IPS-20b (cell line): ENCODE results near the gene UQCRH.

ENCODE experiments used
- H3K27ac ChIP-seq: one replicate; pipeline ENCODE4 v1.5.1; 2013; ENCODE audit warnings: low read length
- H3K27me3 ChIP-seq: 2 replicates; pipeline ENCODE4 v1.6.1; 2013; ENCODE audit warnings: mild to moderate bottlenecking, low read length, inconsistent platforms; ENCODE audit not compliant: insufficient read depth
- H3K36me3 ChIP-seq: 2 replicates; pipeline ENCODE4 v1.6.1; 2013; ENCODE audit warnings: low read depth, mild to moderate bottlenecking, inconsistent platforms, low read length, moderate library complexity; ENCODE audit not compliant: insufficient read depth
- H3K4me1 ChIP-seq: 2 replicates; pipeline ENCODE4 v1.6.1; 2013; ENCODE audit warnings: mild to moderate bottlenecking, control low read depth, inconsistent platforms, low read length, moderate library complexity; ENCODE audit not compliant: insufficient read depth
- H3K4me3 ChIP-seq: 2 replicates; pipeline ENCODE4 v1.5.1; 2013; ENCODE audit warnings: mild to moderate bottlenecking, low read length, inconsistent platforms
- H3K9ac ChIP-seq: 2 replicates; pipeline ENCODE4 v1.6.1; 2013; ENCODE audit warnings: low read depth, mild to moderate bottlenecking, inconsistent platforms, low read length, moderate library complexity
- H3K9me3 ChIP-seq: 2 replicates; pipeline ENCODE4 v1.6.1; 2013; ENCODE audit warnings: mild to moderate bottlenecking, low read depth, low read length, inconsistent platforms; ENCODE audit not compliant: insufficient read depth

The UQCRH gene

DNA sequence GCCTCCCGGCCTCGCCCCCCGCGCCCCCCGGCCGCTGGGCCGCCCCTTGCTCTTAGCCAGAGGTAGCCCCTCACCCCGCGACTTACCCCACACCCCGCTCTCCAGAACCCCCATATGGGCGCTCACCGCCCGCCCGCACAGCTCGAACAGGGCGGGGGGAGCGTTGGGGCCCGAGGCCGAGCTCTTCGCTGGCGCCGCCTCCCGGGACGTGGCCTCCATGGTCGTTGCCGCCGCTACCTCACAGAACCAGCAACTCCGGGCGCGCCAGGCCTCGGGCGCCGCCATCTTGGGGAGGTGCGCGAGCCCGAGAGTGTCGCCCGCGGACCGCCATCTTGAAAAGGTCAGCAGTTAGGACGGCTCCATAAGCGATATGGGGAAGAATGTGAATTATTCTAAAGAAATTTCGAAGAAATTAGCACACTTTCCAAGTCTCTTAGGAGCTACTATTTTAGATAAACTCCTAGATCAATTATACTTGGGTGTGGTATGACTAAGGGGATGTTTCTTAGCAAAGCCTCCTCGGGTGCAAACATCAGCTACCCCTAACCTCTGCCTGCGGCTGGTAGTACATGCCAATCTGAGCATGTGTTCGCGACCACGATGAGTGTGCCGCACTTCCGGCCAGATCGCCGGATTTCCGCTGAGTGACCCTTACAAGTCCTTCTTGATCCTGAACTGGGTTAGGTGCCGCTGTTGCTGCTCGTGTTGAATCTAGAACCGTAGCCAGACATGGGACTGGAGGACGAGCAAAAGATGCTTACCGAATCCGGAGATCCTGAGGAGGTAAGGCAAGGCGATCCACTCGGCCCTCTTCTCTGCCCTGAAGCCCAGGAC is at the start of gene UQCRH, which contains the start of gene LRRC41:
Gene UQCRH, plus strand, starts transcription at position 661 of the 834 bp plus-strand sequence. Its CDS starts 69 bp downstream, at position 730.
Gene LRRC41, minus strand, starts transcription at position 579 of the 834 bp plus-strand sequence. Its CDS starts 294 bp downstream, at position 285.
- H3K36me3 ChIP-seq = peaks cover 18% of the 10 kb centered on the region; the same call in 1 of the 2 replicates
- peaks cover 27% of the 10 kb centered on the region for H3K4me1 ChIP-seq
- H3K4me3 ChIP-seq = peak within 1 kb of the TSS; percentile 98

DNA sequence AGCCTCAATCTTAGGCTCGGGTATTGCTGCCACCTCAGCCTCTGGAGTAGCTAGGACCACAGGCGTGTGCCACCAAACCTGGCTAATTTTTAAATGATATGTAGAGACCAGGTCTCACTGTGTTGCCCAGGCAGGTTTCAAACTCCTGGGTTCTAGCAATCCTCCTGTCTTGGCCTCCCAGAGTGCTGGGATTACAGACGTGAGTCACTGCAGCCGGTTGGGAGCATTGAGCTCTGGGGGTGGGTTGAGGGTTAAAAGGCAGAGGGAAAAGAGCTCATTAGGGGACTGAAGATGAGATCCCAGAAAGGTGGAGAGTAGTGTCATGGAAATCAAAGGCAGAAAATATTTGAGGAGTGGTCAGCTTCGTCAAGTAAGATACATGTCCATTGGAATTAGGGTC is 48.8 kb upstream of the UQCRH start:
- Histone ChIP-seq H3K4me3 (no peak overlapping the region), H3K9me3 (no peaks in the 10 kb centered on the region), H3K4me1 (no peaks in the 10 kb centered on the region), H3K9ac (no peak overlapping the region), H3K27ac (no peak overlapping the region), H3K27me3 (no peaks in the 10 kb centered on the region), H3K36me3 (peaks cover 98% of the 10 kb centered on the region)

More for the DNA sequence above, at the start of gene UQCRH, which contains the start of gene LRRC41:
- Histone ChIP-seq H3K9me3 (no peaks in the 10 kb centered on the region), H3K27ac (peak within 1 kb of the TSS; percentile 43), H3K27me3 (no peaks in the 10 kb centered on the region), H3K9ac (peak within 1 kb of the TSS; percentile 99)

DNA sequence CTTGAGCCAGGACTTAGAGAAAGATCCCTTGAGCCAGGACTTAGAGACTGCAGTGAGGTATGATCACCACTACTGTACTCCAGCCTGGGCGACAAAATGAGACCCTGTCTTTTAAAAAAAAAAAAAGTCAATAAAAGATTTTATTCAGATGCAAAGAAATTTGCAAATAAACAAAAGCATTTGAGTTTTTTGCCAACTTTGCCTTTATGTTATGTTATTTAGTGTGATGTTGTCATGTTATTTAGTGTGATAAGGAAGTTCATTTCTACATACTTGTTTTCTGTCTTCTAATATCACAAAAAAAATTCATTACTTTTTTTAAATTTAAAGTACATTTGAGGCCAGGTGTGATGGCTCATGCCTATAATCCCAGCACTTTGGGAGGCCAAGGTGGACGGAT is 47.0 kb upstream of the UQCRH start:
- no peak overlapping the region for H3K9ac ChIP-seq
- H3K4me3 ChIP-seq = no peak overlapping the region
- H3K27me3 ChIP-seq = no peaks in the 10 kb centered on the region
- no peak overlapping the region for H3K27ac ChIP-seq
- H3K36me3 ChIP-seq = peaks cover 98% of the 10 kb centered on the region
- H3K4me1 ChIP-seq = no peaks in the 10 kb centered on the region
- no peaks in the 10 kb centered on the region for H3K9me3 ChIP-seq

DNA sequence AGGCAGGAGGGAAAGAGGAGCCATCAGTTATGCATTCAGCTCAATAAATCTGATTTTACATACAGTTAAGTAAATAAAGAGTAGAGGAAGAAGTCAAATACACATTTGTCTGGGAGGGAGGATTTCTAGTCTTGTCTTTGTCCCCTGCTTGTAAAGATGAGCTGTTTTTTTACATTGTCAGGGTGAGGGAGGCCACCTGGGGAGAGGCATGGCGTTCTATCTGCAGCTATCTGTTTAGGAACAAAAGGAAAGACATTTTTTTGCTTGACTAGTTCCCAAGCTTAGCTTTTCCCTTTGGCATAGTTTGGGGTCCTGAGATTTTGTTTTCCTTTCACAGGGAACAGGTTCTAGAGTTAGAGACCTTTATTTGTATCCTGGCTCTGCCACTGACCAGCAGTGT is 41.0 kb upstream of the UQCRH start:
- Histone ChIP-seq H3K27ac (no peak overlapping the region), H3K27me3 (no peaks in the 10 kb centered on the region), H3K4me1 (no peaks in the 10 kb centered on the region), H3K4me3 (no peak overlapping the region), H3K36me3 (peaks cover 99% of the 10 kb centered on the region), H3K9ac (no peak overlapping the region), H3K9me3 (no peaks in the 10 kb centered on the region)

DNA sequence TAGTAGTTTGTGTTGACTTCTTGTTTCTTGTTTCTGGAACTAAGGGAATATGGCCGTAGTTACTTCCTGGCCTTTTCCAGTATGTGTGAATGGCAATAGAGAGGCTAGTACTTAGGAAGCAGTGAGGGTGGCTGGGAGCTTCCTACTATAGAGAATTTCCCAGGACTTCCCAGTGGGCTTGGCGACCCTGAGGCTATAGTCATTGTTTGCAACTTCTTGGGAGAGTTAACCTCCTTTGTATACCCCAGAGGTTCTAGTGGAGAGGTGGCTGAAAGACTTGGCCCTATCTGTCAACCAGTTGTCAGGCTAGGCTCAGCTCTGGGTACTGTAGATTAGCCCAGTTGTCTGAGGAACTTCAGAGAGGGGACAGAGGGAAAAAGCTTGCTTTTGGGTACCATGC is 40.4 kb upstream of the UQCRH start:
- Histone ChIP-seq H3K4me1 (no peaks in the 10 kb centered on the region), H3K4me3 (no peak overlapping the region), H3K36me3 (peaks cover 100% of the 10 kb centered on the region), H3K27me3 (no peaks in the 10 kb centered on the region), H3K27ac (no peak overlapping the region), H3K9ac (no peak overlapping the region), H3K9me3 (no peaks in the 10 kb centered on the region)

DNA sequence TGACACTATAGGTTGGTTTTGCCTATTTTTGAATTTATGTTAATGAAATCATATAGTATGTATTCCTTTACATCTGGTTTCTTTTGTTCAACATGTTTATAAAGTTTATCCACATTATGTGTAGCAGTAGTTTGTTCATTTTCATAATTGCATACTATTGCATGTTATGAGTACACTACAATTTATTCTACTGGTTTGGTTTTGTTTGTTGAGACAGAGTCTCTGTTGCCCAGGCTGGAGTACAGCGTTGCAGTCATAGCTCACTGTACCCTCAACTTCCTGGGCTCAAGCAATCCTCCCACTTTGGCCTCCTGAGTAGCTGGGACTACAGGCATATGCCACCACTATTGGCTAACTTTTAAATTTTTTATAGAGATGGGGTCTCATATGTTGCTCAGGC is 34.9 kb upstream of the UQCRH start:
- Histone ChIP-seq H3K9ac (no peak overlapping the region), H3K27me3 (no peaks in the 10 kb centered on the region), H3K4me3 (no peak overlapping the region), H3K4me1 (no peaks in the 10 kb centered on the region), H3K36me3 (peaks cover 100% of the 10 kb centered on the region), H3K27ac (no peak overlapping the region), H3K9me3 (no peaks in the 10 kb centered on the region)

DNA sequence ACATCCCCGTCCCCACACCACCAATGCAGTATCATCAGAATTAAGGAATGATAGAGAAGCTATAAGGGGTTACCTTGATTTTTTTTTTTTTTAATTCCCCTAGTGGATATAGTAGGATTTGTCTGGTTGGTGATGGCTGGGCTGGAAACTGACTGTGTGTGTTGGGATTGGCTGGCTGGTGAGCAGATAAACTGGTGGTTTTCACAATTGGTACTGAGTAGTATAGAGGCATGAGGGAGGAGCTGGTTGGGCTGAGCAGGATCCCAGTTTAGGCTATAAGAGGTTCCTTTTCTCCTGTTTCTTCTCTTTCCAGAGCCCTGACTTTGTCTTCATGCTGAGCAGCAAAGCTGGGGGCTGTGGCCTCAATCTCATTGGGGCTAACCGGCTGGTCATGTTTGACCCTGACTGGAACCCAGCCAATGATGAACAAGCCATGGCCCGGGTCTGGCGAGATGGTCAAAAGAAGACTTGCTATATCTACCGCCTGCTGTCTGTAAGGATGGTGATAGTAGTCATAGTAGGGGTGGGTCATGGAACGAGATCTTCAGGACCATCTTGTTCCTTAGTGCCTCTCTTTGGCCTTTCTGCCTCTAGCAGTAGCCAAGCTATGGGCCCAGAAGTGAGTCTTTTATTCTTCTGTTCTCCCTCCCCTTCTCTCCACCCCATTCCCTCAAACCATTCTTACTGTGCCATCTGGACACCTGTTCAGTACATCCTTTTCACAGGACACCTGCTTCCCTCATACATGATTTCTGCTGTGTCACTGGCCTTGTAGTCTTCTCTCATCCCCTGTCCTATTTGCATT is 29.1 kb upstream of the UQCRH start:
- H3K36me3 ChIP-seq = peaks cover 100% of the 10 kb centered on the region
- H3K27me3 ChIP-seq = no peaks in the 10 kb centered on the region
- H3K9me3 ChIP-seq = no peaks in the 10 kb centered on the region
- H3K27ac ChIP-seq = no peak overlapping the region
- no peak overlapping the region for H3K9ac ChIP-seq
- no peak overlapping the region for H3K4me3 ChIP-seq
- no peaks in the 10 kb centered on the region for H3K4me1 ChIP-seq

DNA sequence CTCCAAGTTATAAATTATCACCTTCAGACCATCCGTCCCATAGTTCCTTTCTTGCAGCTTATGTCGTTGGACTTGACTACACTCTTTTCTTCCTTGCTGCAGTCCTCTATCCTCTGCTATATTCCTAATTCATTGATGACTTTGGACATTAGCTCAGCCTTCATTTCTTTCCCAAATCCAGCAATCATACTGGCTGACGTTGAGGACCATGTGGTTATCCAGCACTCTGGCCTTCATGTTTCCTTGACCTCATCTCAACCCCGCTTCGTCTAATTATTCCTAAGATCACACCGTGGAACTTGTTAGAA is 28.5 kb upstream of the UQCRH start:
- H3K9ac ChIP-seq = no peak overlapping the region
- no peak overlapping the region for H3K27ac ChIP-seq
- H3K27me3 ChIP-seq = no peaks in the 10 kb centered on the region
- H3K4me1 ChIP-seq = no peaks in the 10 kb centered on the region
- H3K9me3 ChIP-seq = no peaks in the 10 kb centered on the region
- peaks cover 100% of the 10 kb centered on the region for H3K36me3 ChIP-seq
- no peak overlapping the region for H3K4me3 ChIP-seq

DNA sequence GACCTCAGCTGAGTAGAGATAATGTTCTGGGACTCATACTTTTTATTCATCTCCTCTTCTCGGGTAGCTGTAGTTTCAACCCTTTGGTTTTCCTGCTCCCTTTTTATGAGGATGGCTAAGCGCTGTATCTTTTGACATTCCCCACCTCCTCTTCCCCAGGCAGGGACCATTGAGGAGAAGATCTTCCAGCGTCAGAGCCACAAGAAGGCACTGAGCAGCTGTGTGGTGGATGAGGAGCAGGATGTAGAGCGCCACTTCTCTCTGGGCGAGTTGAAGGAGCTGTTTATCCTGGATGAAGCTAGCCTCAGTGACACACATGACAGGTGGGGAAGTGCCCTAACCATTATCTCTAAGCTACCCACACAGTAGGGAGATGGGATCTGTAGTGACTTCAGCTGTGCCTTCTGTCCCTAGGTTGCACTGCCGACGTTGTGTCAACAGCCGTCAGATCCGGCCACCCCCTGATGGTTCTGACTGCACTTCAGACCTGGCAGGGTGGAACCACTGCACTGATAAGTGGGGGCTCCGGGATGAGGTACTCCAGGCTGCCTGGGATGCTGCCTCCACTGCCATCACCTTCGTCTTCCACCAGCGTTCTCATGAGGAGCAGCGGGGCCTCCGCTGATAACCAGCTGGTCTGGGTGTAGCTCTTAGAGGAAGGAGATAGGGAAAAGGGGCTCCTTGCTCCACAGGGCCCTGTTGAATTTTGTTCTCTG is 25.7 kb upstream of the UQCRH start:
- Histone ChIP-seq H3K36me3 (peaks cover 91% of the 10 kb centered on the region), H3K27ac (no peak overlapping the region)

DNA sequence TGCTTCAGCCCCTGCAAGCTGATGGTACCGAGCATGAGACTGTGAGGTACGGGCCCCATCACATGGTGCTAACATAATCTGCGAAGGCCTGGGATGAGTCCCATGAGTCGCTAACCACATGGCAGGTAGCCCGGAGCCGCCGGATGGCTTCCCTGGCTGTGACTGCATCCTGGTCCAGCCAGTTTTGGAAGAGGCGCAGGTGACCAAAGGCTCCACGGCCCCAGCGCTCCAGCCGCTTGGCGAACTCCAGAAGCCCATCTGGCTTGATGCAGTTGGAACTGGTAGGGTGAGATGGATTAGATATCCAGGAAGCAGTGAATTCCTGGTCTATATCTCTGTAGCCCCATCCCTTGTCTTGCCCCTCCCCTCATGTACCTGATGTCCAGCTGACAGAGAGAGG is 24.7 kb upstream of the UQCRH start:
- Histone ChIP-seq H3K9me3 (no peaks in the 10 kb centered on the region), H3K4me1 (no peaks in the 10 kb centered on the region), H3K27ac (no peak overlapping the region), H3K27me3 (no peaks in the 10 kb centered on the region), H3K36me3 (peaks cover 82% of the 10 kb centered on the region), H3K4me3 (no peak overlapping the region), H3K9ac (no peak overlapping the region)

More for the DNA sequence above, 25.7 kb upstream of the UQCRH start:
- H3K4me1 ChIP-seq = no peaks in the 10 kb centered on the region
- H3K27me3 ChIP-seq = no peaks in the 10 kb centered on the region
- H3K4me3 ChIP-seq = no peak overlapping the region
- H3K9me3 ChIP-seq = no peaks in the 10 kb centered on the region
- H3K9ac ChIP-seq = no peak overlapping the region

DNA sequence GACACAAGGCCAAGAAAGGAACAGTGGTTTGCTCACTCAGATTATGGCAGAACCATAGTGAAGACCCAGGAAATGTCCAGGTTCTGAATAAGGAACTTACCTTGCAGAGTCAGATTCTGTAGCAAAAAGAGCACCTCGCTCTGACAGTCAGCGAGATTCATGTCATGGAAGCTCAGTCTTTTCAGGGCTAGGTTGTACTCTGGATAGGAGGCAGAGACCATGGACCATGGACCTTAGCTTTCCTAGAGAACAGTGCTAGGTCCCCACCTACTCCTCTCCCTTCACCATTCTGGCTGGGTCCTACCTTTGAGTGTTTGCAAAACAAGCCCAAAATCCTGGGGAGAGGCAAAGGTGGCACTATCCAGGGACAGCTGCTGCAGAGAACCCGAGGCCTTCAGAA is 23.4 kb upstream of the UQCRH start:
- no peaks in the 10 kb centered on the region; the same call in 1 of the 2 replicates for H3K4me1 ChIP-seq
- H3K27ac ChIP-seq = no peak overlapping the region

More for the DNA sequence above, 23.4 kb upstream of the UQCRH start:
- no peak overlapping the region for H3K9ac ChIP-seq
- no peaks in the 10 kb centered on the region for H3K27me3 ChIP-seq
- H3K36me3 ChIP-seq = peaks cover 78% of the 10 kb centered on the region
- no peaks in the 10 kb centered on the region for H3K9me3 ChIP-seq
- H3K4me3 ChIP-seq = no peak overlapping the region
